Uterus (tissue), 2 donors: ENCODE data around the gene HOXD1.
A peak's percentile ranks its signal among the peaks of the same experiment; 100 is the strongest.

Experiments
- POLR2A ChIP-seq, 2 donors: fragments of 450-650 bp; IDR thresholded peaks; one replicate each; pipeline ENCODE4 v1.6.1; 2016; ENCODE audit warnings: antibody characterized with exemption in 2 of 2, mild to moderate bottlenecking in 1 of 2, moderate library complexity in 1 of 2
- TF ChIP-seq, protein P1 (sequence below), 4 experiments: fragments of 200-600 bp in 2 of 4; fragments of 450-650 bp in 2 of 4; sonication (generic) in 2 of 4; IDR thresholded peaks; one replicate each; pipeline ENCODE4 v1.5.1; 2016 to 2019; ENCODE audit warnings: antibody characterized with exemption in 4 of 4, mild to moderate bottlenecking in 2 of 4, moderate library complexity in 1 of 4

DNA sequence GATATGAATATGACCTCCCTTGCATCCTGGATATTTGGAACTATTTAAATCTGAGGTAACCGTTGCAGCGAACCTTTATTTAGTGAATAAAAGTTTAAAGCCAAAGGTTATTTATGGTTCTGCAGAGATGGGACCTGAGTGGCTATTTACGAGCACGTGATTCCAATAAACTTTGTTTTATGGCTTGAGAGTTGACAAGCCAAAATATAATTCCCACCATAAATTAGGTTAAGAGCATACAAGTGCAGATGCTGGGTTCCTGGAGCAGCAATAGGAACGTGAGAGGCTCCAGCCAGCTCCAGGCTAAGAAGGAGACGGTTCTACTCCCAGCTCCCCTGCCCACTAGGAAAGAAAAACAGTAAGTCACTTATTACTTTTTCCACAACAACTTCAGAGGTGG, 42.4 kb upstream of the HOXD1 start:
- TF ChIP-seq, protein P1, sequence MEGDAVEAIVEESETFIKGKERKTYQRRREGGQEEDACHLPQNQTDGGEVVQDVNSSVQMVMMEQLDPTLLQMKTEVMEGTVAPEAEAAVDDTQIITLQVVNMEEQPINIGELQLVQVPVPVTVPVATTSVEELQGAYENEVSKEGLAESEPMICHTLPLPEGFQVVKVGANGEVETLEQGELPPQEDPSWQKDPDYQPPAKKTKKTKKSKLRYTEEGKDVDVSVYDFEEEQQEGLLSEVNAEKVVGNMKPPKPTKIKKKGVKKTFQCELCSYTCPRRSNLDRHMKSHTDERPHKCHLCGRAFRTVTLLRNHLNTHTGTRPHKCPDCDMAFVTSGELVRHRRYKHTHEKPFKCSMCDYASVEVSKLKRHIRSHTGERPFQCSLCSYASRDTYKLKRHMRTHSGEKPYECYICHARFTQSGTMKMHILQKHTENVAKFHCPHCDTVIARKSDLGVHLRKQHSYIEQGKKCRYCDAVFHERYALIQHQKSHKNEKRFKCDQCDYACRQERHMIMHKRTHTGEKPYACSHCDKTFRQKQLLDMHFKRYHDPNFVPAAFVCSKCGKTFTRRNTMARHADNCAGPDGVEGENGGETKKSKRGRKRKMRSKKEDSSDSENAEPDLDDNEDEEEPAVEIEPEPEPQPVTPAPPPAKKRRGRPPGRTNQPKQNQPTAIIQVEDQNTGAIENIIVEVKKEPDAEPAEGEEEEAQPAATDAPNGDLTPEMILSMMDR (IDR thresholded peaks at IDR 0.05): peak in 1 of 4 experiments; percentile 10
- no peak for TF ChIP-seq POLR2A (IDR thresholded peaks at IDR 0.05)
